ENCODE measurements around the gene MT1H. TPM values are rescaled to one million over a fixed set of nuclear protein-coding genes. Genes with fewer than 3 reads are reported as not detected.

Gene MT1H
- polyA plus RNA-seq, 1 donor (not counting 4 experiments of a cell fraction or from before 2014, with no cell fraction given), result 0.79 TPM

- Histone ChIP-seq H3K9me3 (ENCODE audit: control insufficient read depth, low read depth, low read length) (no peaks in the 10 kb centered on the region), H3K9ac (ENCODE audit: control insufficient read depth, extremely low read depth, insufficient read depth, low read length) (no peak within 1 kb of the TSS), H3K4me1 (ENCODE audit: control insufficient read depth, extremely low read depth, insufficient read depth, low read length) (peaks cover 14% of the 10 kb centered on the region), H3K4me2 (ENCODE audit: control insufficient read depth, extremely low read depth, insufficient read depth, low read depth, low read length) (peak within 1 kb of the TSS; percentile 76), H3K4me3 (ENCODE audit: control insufficient read depth in 2 of 3, extremely low read depth in 1 of 3, insufficient read depth in 2 of 3, low read depth in 1 of 3, low read length in 3 of 3) (peak within 1 kb of the TSS in 1 of 3 experiments; percentile 23), H2AFZ (ENCODE audit: control insufficient read depth, low read length) (peak within 1 kb of the TSS; percentile 39), H3K79me2 (ENCODE audit: control insufficient read depth, insufficient read depth, low read length) (no peaks in the 10 kb centered on the region), H3K27me3 (ENCODE audit: control insufficient read depth, extremely low read depth, insufficient read depth, low read length) (peaks cover 43% of the 10 kb centered on the region), H3K9me1 (ENCODE audit: control insufficient read depth, extremely low read depth, insufficient read depth, low read length) (no peaks in the 10 kb centered on the region), H3K27ac (ENCODE audit: control insufficient read depth, insufficient read depth, low read length) (no peak within 1 kb of the TSS), H4K20me1 (ENCODE audit: control insufficient read depth, extremely low read depth, insufficient read depth, low read length) (no peaks in the 10 kb centered on the region), H3K36me3 (ENCODE audit: control insufficient read depth in 2 of 2, extremely low read depth in 1 of 2, insufficient read depth in 2 of 2, low read length in 2 of 2) (no peaks in the 10 kb centered on the region)
- DNase-seq (ENCODE audit: low read depth, low spot score) (no peak), FAIRE-seq (no peak)
- dilution Hi-C loops (cut with MboI; ENCODE audit: extremely low pct_ligation_motif_present, low sequenced_read_pairs), result no loop called here
- peak; percentile 72 for TF ChIP-seq EZH2 (IDR thresholded peaks at IDR 0.05; ENCODE audit: low read length)
- TF ChIP-seq CTCF (optimal IDR thresholded peaks at IDR 0.05 in 1 of 3, IDR thresholded peaks at IDR 0.05 in 1 of 3, conservative IDR thresholded peaks at IDR 0.05 in 1 of 3; ENCODE audit: extremely low read depth in 1 of 3, insufficient read depth in 2 of 3, low read length in 3 of 3), result no peak
These were observed 1.7 kb upstream of the MT1H start, which contains the start of gene MT1G for GRCh38 chr16:56667581-56668571. Gene MT1G, minus strand, starts transcription at chr16:56668065. Its CDS starts 72 bp downstream, at chr16:56667993.

DNA sequence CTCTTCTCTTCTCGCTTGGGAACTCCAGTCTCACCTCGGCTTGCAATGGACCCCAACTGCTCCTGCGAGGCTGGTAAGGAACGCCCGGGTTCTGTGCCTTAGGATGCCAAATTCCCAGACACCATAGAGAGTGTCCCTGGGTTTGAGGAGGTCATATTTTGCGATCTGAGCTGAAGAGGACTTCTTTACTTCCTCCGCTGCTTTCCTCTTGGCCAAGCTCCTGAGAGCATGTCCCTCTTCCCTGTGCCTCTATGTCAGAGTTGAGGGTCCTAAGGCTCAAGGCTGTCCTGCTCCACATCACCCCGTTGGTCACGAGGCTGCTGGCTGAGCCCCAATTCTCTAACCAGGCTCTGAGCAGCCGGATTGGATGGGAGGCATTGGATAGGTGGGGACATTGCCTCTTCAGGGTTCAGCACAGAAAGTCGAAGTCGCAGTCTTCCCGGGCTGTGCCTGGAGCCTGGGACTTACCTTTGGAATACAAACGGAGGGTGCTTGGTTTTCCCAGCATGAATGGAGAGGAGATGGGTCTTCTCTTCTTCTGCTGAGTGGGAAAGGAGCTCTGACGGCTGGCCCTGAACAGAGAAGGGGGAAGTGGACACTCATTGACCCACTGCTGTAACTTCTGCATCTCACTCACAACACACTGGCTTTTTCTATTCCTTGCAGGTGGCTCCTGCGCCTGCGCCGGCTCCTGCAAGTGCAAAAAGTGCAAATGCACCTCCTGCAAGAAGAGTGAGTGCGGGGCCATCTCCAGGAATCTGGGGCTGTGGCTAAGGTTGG is 416 bp downstream of the MT1H start:
- no peak overlapping the region for H3K4me3 ChIP-seq (ENCODE audit: control insufficient read depth in 2 of 3, extremely low read depth in 1 of 3, insufficient read depth in 2 of 3, low read depth in 1 of 3, low read length in 3 of 3)

More for the DNA sequence above, 416 bp downstream of the MT1H start:
- Histone ChIP-seq H3K4me1 (ENCODE audit: control insufficient read depth, extremely low read depth, insufficient read depth, low read length) (peaks cover 14% of the 10 kb centered on the region), H3K4me2 (ENCODE audit: control insufficient read depth, extremely low read depth, insufficient read depth, low read depth, low read length) (no peak overlapping the region), H4K20me1 (ENCODE audit: control insufficient read depth, extremely low read depth, insufficient read depth, low read length) (no peaks in the 10 kb centered on the region), H2AFZ (ENCODE audit: control insufficient read depth, low read length) (no peak overlapping the region), H3K9ac (ENCODE audit: control insufficient read depth, extremely low read depth, insufficient read depth, low read length) (no peak overlapping the region), H3K27ac (ENCODE audit: control insufficient read depth, insufficient read depth, low read length) (no peak overlapping the region), H3K9me1 (ENCODE audit: control insufficient read depth, extremely low read depth, insufficient read depth, low read length) (no peaks in the 10 kb centered on the region), H3K27me3 (ENCODE audit: control insufficient read depth, extremely low read depth, insufficient read depth, low read length) (peaks cover 36% of the 10 kb centered on the region), H3K9me3 (ENCODE audit: control insufficient read depth, low read depth, low read length) (no peaks in the 10 kb centered on the region), H3K79me2 (ENCODE audit: control insufficient read depth, insufficient read depth, low read length) (no peaks in the 10 kb centered on the region), H3K36me3 (ENCODE audit: control insufficient read depth in 2 of 2, extremely low read depth in 1 of 2, insufficient read depth in 2 of 2, low read length in 2 of 2) (no peaks in the 10 kb centered on the region)
- FAIRE-seq, result no peak
- dilution Hi-C loops (cut with MboI; ENCODE audit: extremely low pct_ligation_motif_present, low sequenced_read_pairs), result no loop called here
- no peak for TF ChIP-seq CTCF (optimal IDR thresholded peaks at IDR 0.05 in 1 of 3, IDR thresholded peaks at IDR 0.05 in 1 of 3, conservative IDR thresholded peaks at IDR 0.05 in 1 of 3; ENCODE audit: extremely low read depth in 1 of 3, insufficient read depth in 2 of 3, low read length in 3 of 3)
- TF ChIP-seq EZH2 (IDR thresholded peaks at IDR 0.05; ENCODE audit: low read length), result no peak
- DNase-seq (ENCODE audit: low read depth, low spot score), result no peak
